Hepatocyte (in vitro differentiated cells): ENCODE measurements around the gene UBALD2. TPM values are rescaled to one million over a fixed set of nuclear protein-coding genes. Genes with fewer than 3 reads are reported as not detected.

Source experiments
- DNase-seq: peaks from one replicate; pipeline ENCODE4 v3.0.0-alpha.2; 2016; ENCODE audit warnings: low spot score
- H2AFZ ChIP-seq: fragments of 200-600 bp; sonication (generic); 2 replicates; pipeline ENCODE4 v1.6.0; 2016; ENCODE audit warnings: antibody characterized with exemption, mild to moderate bottlenecking
- H3K27ac ChIP-seq: fragments of 200-600 bp; sonication (generic); 2 replicates; pipeline ENCODE4 v1.5.1; 2016; ENCODE audit warnings: mild to moderate bottlenecking
- H3K27me3 ChIP-seq: fragments of 200-600 bp; sonication (generic); 2 replicates; pipeline ENCODE4 v1.6.1; 2016
- H3K36me3 ChIP-seq: fragments of 200-600 bp; sonication (generic); replicated peaks from 2 replicates; pipeline ENCODE4 v1.5.1; 2016; ENCODE audit warnings: low read depth; ENCODE audit not compliant: insufficient read depth
- H3K4me1 ChIP-seq: fragments of 200-600 bp; sonication (generic); 2 replicates; pipeline ENCODE4 v1.5.1; 2016; ENCODE audit warnings: mild to moderate bottlenecking, moderate library complexity; ENCODE audit not compliant: insufficient read depth
- H3K4me2 ChIP-seq: fragments of 200-600 bp; sonication (generic); 2 replicates; pipeline ENCODE4 v1.6.0; 2016
- H3K4me3 ChIP-seq: fragments of 200-600 bp; sonication (generic); 2 replicates; pipeline ENCODE4 v1.5.1; 2016; ENCODE audit warnings: mild to moderate bottlenecking
- H3K79me2 ChIP-seq: fragments of 200-600 bp; sonication (generic); 2 replicates; pipeline ENCODE4 v1.6.0; 2017; ENCODE audit warnings: mild to moderate bottlenecking
- H3K9me2 ChIP-seq: fragments of 200-600 bp; sonication (generic); replicated peaks from 2 replicates; pipeline ENCODE4 v1.6.0; 2017; ENCODE audit warnings: mild to moderate bottlenecking; ENCODE audit not compliant: insufficient read depth
- H3K9me3 ChIP-seq: fragments of 200-600 bp; sonication (generic); 2 replicates; pipeline ENCODE4 v1.5.1; 2016; ENCODE audit warnings: low read depth, mild to moderate bottlenecking
- H4K20me1 ChIP-seq: fragments of 200-600 bp; sonication (generic); 2 replicates; pipeline ENCODE4 v1.6.0; 2016; ENCODE audit warnings: mild to moderate bottlenecking; ENCODE audit not compliant: insufficient read depth, poor library complexity, severe bottlenecking
- EZH2 ChIP-seq: fragments of 200-600 bp; sonication (generic); IDR thresholded peaks from 2 replicates; pipeline ENCODE4 v1.6.1; 2016; ENCODE audit warnings: antibody characterized with exemption, mild to moderate bottlenecking, borderline replicate concordance
- EZH2phosphoT487 ChIP-seq: fragments of 200-600 bp; sonication (generic); IDR thresholded peaks from one replicate; pipeline ENCODE4 v1.6.1; 2018; ENCODE audit warnings: antibody characterized with exemption, mild to moderate bottlenecking, low read depth, moderate library complexity; ENCODE audit not compliant: unreplicated experiment, severe bottlenecking
- WGBS: methylation state at CpG from one replicate; pipeline ENCODE4 v1.1.6; 2016; ENCODE audit warnings: low lambda C conversion rate; ENCODE audit errors: missing lambda C conversion rate; 5-methylcytosine and 5-hydroxymethylcytosine counted together
- polyA plus RNA-seq: library from polyadenylated mRNA; unstranded; fragments of >200 nt; fragmentation: Nextera tagmentation; extraction: Ambion mirVana; gene quantifications from 2 replicates; pipeline ENCODE4 v1.2.1, GENCODE V29; 2016
- total RNA-seq: library from RNA; depleted of rRNA; stranded (reverse); fragments of >200 nt; gene quantifications from 2 replicates; pipeline ENCODE4 v1.2.3, GENCODE V29; 2014
- TF ChIP-seq, protein P1 (sequence below): fragments of 200-600 bp; sonication (generic); IDR thresholded peaks from 2 replicates; pipeline ENCODE4 v1.5.1; 2016; ENCODE audit warnings: antibody characterized with exemption, mild to moderate bottlenecking; ENCODE audit not compliant: poor library complexity

UBALD2 gene
- total and polyA plus RNA-seq, 2 experiments from 2014 or later = 10.2 to 13.1 TPM

DNA sequence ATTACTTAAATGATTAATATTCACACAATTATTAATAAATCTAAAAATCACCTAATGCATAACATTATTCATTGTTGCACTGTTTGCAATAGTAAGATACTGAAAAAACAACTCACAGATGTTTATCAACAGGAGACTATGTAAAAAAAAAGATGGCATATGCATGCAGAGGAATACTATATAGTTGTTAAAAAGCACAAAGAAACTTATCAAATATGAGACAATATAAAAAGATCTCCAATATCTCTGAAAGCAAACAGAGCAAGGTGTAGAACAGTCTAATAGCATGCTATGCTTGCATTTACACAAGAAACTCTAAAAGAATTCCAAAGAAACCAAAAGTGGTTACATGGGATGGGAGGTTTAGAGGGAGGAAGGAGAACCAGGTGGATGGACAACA is 28.5 kb upstream of the UBALD2 start:
- TF ChIP-seq EZH2 = no peak
- TF ChIP-seq, protein P1, sequence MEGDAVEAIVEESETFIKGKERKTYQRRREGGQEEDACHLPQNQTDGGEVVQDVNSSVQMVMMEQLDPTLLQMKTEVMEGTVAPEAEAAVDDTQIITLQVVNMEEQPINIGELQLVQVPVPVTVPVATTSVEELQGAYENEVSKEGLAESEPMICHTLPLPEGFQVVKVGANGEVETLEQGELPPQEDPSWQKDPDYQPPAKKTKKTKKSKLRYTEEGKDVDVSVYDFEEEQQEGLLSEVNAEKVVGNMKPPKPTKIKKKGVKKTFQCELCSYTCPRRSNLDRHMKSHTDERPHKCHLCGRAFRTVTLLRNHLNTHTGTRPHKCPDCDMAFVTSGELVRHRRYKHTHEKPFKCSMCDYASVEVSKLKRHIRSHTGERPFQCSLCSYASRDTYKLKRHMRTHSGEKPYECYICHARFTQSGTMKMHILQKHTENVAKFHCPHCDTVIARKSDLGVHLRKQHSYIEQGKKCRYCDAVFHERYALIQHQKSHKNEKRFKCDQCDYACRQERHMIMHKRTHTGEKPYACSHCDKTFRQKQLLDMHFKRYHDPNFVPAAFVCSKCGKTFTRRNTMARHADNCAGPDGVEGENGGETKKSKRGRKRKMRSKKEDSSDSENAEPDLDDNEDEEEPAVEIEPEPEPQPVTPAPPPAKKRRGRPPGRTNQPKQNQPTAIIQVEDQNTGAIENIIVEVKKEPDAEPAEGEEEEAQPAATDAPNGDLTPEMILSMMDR = no peak
- no peak for TF ChIP-seq EZH2phosphoT487
- Histone ChIP-seq H3K4me3 (no peak overlapping the region), H3K79me2 (peaks cover under 1% of the 10 kb centered on the region), H2AFZ (no peak overlapping the region), H3K36me3 (no peaks in the 10 kb centered on the region), H3K4me2 (no peak overlapping the region), H4K20me1 (no peaks in the 10 kb centered on the region), H3K9me3 (no peaks in the 10 kb centered on the region), H3K27me3 (peaks cover 3% of the 10 kb centered on the region), H3K9me2 (no peaks in the 10 kb centered on the region), H3K4me1 (peaks cover 8% of the 10 kb centered on the region), H3K27ac (no peak overlapping the region)
- DNase-seq = no peak

GRCh38 chr17:76237859-76238313 is 27.3 kb upstream of the UBALD2 start:
- no peak overlapping the region for H2AFZ ChIP-seq
- 62% methylated on average over 7 of the region's 7 CpGs for WGBS
- H3K36me3 ChIP-seq = no peaks in the 10 kb centered on the region
- peak; percentile 42 for DNase-seq
- peaks cover 5% of the 10 kb centered on the region for H3K79me2 ChIP-seq
- TF ChIP-seq EZH2 (no peak), EZH2phosphoT487 (no peak)
- TF ChIP-seq, protein P1 = no peak
- H3K4me2 ChIP-seq = peak overlapping the region; percentile 94
- H3K9me2 ChIP-seq = no peaks in the 10 kb centered on the region
- no peak overlapping the region for H3K4me3 ChIP-seq
- H4K20me1 ChIP-seq = no peaks in the 10 kb centered on the region
- H3K9me3 ChIP-seq = no peaks in the 10 kb centered on the region
- H3K27ac ChIP-seq = peak overlapping the region; percentile 27
- H3K27me3 ChIP-seq = peaks cover 5% of the 10 kb centered on the region
- H3K4me1 ChIP-seq = peaks cover 10% of the 10 kb centered on the region

DNA sequence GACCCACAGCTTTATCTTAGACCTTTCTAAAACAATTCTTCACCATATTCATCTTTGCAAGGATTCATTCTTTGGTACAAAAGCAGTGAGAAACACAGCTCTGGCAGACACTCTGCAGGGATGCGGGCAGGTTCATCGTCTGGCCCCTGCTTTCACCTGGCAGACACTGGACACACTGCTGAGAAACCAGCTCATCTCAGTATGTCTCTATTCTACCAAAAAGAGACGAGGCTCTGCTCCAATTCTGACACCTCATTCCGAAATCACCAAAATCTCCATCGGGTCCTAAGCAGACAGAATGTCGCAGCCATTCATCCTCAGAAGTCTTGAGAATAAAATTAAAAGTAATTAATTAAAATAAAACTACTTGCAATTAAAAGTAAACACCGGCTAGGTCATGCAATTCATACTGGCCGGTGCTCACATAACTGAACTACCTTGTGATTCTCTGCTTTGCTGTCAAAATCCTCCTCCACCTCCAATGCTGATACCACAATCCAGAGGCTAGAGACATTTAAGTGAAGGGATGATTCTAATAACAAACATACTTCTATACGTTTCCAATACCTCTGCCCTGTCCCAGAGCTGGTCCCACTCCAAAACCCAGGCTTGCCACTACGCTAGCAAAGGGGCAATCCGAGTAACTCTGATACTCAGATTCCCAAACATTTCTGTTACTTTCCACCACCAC is 26.2 kb upstream of the UBALD2 start:
- no peak overlapping the region for H2AFZ ChIP-seq
- H3K4me3 ChIP-seq = no peak overlapping the region
- H3K4me1 ChIP-seq = peaks cover 10% of the 10 kb centered on the region
- DNase-seq = no peak
- peak overlapping the region; percentile 94 for H3K4me2 ChIP-seq
- H3K27ac ChIP-seq = peak overlapping the region; percentile 52
- H3K9me2 ChIP-seq = no peaks in the 10 kb centered on the region
- no peaks in the 10 kb centered on the region for H3K9me3 ChIP-seq
- no peaks in the 10 kb centered on the region for H4K20me1 ChIP-seq
- H3K79me2 ChIP-seq = peaks cover 5% of the 10 kb centered on the region
- H3K36me3 ChIP-seq = no peaks in the 10 kb centered on the region
- WGBS = 76% methylated on average over 11 of the region's 11 CpGs
- H3K27me3 ChIP-seq = peaks cover 8% of the 10 kb centered on the region
- TF ChIP-seq EZH2 (no peak), EZH2phosphoT487 (no peak)
- TF ChIP-seq, protein P1 = no peak
